GM12873 (cell line): ENCODE results near the gene KIF7.

Experiments used
- TF ChIP-seq, protein P1 (sequence below): IDR thresholded peaks from 2 replicates; pipeline ENCODE4 v1.5.1; 2012; ENCODE audit warnings: low read depth, mild to moderate bottlenecking, moderate library complexity, low read length, control low read depth; ENCODE audit not compliant: insufficient read depth; ENCODE audit errors: missing control alignments

The KIF7 gene

DNA sequence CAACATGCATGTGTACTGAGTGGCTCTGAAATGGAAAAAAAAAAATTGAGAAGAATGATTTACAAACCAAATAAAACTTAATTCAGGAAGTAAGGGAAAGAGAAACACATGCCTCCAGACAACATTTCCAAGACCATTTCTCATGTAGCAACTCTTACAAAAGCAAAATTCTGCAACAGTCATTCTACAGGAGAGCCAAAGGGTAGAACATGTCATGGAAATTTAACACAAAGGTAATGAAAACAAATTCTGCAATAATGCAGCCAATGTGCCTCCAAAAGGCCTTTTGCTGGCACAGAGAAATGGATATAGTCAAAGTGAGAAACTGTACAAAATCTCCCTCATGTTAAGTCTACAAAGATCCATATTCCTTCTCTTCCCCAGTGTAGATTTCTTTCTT is 31.3 kb upstream of the KIF7 start:
- TF ChIP-seq, protein P1, sequence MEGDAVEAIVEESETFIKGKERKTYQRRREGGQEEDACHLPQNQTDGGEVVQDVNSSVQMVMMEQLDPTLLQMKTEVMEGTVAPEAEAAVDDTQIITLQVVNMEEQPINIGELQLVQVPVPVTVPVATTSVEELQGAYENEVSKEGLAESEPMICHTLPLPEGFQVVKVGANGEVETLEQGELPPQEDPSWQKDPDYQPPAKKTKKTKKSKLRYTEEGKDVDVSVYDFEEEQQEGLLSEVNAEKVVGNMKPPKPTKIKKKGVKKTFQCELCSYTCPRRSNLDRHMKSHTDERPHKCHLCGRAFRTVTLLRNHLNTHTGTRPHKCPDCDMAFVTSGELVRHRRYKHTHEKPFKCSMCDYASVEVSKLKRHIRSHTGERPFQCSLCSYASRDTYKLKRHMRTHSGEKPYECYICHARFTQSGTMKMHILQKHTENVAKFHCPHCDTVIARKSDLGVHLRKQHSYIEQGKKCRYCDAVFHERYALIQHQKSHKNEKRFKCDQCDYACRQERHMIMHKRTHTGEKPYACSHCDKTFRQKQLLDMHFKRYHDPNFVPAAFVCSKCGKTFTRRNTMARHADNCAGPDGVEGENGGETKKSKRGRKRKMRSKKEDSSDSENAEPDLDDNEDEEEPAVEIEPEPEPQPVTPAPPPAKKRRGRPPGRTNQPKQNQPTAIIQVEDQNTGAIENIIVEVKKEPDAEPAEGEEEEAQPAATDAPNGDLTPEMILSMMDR: no peak

GRCh38 chr15:89685995-89686394 is 30.7 kb upstream of the KIF7 start:
- TF ChIP-seq, protein P1: no peak

GRCh38 chr15:89681146-89681545 is 25.9 kb upstream of the KIF7 start:
- TF ChIP-seq, protein P1: no peak

GRCh38 chr15:89680282-89680873 is 25.1 kb upstream of the KIF7 start:
- TF ChIP-seq, protein P1: no peak

DNA sequence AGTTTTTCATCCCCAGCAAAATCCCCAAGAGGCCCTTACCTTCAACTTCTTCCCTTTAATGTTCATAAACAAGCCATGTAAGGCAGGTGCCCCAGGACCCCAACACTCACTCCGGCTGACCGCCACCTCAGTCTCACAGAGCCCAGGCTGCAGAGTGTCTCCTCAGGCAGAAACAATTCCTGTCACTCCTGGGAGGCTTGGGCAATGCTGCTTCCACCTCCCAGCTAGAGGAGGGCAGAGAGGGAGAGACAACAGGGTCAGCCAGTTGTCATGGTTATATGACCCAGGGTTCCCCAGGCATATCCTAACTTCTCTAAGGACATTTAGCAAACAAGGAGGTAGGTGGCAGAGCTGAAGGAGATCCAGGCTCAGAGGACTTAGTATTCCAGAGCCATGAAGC is 23.9 kb upstream of the KIF7 start, which contains the start of gene PLIN1:
TSS of gene PLIN1 (minus strand) at position 156 of the 400 bp plus-strand sequence. CDS start 1,878 bp downstream, outside the sequence.
- TF ChIP-seq, protein P1: no peak

DNA sequence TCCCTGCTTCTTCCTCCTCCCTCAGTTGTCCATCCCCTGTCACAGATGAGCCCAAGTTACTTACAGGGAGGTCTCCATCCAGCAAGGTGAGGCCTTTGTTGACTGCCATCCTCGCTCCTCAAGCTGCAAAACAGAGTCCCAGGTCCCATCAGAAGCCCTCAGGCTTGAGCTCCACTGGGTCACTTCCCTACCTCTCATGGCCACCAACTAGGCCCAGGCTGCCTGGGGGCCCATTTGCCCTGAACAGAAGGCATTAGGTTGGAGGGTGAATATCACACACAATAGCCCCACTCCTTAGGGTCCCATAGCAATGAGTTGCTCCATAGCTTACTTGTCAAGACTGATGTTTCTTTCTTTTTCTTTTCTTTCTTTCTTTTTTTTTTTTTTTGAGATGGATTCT is 22.1 kb upstream of the KIF7 start:
- TF ChIP-seq, protein P1: no peak

- TF ChIP-seq, protein P1: no peak
Observed at GRCh38 chr15:89675606-89676005, 20.3 kb upstream of the KIF7 start.
